ENCODE data around the gene ROCK1. TPM values are rescaled to one million over a fixed set of nuclear protein-coding genes. Genes with fewer than 3 reads are reported as not detected.
"Not testable (repeated sequence)": the region's sequence is repeated elsewhere in the genome, so short reads cannot be mapped to it uniquely, and the experiment has no call there.

ROCK1 gene
- total RNA-seq, 1 donor from 2014 or later, result 34.7 TPM

DNA sequence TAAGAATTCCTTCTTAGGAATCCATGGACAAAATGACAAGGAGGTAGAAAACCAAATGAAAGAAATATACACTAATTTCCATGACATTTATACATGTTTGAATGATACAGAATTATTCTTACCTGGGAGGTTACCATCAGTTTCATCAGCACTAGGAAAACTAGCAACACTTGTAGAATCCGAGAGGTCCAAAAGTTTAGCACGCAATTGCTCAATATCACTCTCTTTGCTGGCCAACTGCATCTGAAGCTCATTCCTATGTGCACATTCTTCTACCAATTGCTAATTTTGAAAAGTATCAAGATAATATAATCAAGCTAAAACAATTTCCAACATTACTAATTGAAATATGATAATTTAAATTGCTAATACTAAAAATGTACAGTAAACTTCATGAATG is 144.8 kb downstream of the ROCK1 start:
- DNase-seq (no peak), ATAC-seq (no peak)
- intact Hi-C loops (cut with micrococcal nuclease), result no loop called here

DNA sequence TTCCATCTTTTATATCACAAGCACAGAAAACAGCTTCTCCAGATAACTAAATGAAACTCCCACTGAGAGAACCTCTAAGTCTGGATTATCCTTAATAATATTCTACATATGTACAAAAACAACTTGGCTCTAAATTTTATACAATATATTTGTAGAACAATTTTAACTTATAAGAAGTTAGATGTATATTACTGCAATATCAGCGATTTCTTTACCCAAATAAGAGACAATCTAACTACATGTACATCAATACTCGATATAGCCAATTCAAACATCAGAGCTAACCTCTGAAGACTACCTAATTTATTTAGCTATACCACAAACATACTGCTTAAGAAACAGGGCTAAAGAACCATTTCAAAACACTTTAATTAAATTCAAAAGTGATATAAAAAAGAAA is 148.6 kb downstream of the ROCK1 start:
- no peak for ATAC-seq
- intact Hi-C loops (cut with micrococcal nuclease), result no loop called here
- DNase-seq, result no peak

DNA sequence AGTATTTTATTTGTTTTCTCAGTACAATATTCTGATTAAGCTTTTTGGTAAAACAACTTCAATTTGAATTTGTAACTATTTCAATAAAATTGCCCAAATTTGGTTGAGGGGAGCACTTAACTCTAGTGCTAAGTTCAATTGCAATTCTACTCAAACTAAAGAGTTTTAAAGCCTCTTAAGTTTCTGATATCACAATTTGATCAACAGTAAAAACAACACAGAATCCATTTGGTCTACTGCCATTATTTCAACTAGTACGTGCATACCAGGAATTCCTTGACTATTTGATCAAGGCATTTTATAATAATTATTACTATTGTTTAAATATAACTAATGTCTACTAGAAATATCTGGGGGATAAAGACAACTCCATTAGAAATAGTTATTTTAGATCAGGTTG is 150.9 kb downstream of the ROCK1 start:
- intact Hi-C loops (cut with micrococcal nuclease), result no loop called here
- ATAC-seq (no peak), DNase-seq (no peak)

DNA sequence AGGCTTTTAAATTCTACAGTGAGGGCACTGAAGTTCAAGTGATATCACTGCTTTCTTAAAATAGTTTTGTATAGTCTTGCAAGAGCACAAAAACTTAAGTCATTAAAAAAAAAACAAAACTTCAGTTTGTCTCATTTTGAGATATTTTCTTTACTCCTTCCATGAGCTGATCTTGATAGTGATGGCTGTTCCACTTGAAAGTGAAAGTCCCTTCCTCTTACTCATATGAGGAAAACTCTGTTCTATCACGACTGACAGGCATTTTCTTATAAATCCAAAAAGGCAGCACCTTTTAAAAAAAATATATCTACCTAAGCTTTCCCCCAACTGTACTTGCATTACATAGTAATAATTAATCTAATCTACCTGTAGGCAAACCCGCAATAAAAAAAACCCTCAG is 160.8 kb downstream of the ROCK1 start:
- DNase-seq; ATAC-seq; intact Hi-C loops (cut with micrococcal nuclease): not testable (repeated sequence)

Other genes with a start within 250 kb of the ROCK1 start
- gene GREB1L, start 130.4 kb upstream of the ROCK1 start, total RNA-seq, result 7.2 TPM